ENCODE results near the gene MARF1. TPM values are rescaled to one million over a fixed set of nuclear protein-coding genes. Genes with fewer than 3 reads are reported as not detected.

Gene MARF1
- total RNA-seq, 1 experiment from 2014 or later, result 59.4 TPM

- DNase-seq (ENCODE audit: low read depth, low spot score) (no peak), ATAC-seq (no peak)
- H3K9me3 ChIP-seq (ENCODE audit: control insufficient read depth in 1 of 2, insufficient read depth in 1 of 2, low read depth in 1 of 2, low read length in 2 of 2), result no peaks in the 10 kb centered on the region
- intact Hi-C loops (cut with micrococcal nuclease), result no loop called here
- H4K20me1 ChIP-seq (ENCODE audit: insufficient read depth), result no peaks in the 10 kb centered on the region
- CTCF ChIA-PET, result no interaction called here
- POLR2A ChIA-PET, result no interaction called here
- no peaks in the 10 kb centered on the region for H3K79me2 ChIP-seq (ENCODE audit: insufficient read depth, low read length)
- H3K9me2 ChIP-seq (ENCODE audit: insufficient read depth), result no peaks in the 10 kb centered on the region
- no peak overlapping the region for H2AFZ ChIP-seq (ENCODE audit: low read depth, low read length, poor library complexity, severe bottlenecking)
- no peak overlapping the region for H3K4me3 ChIP-seq (replicated peaks in 1 of 2; ENCODE audit: low read depth in 1 of 2, low read length in 2 of 2)
- H3K9ac ChIP-seq (ENCODE audit: low read length), result no peak overlapping the region
- peaks cover 14% of the 10 kb centered on the region in 2 experiments for H3K36me3 ChIP-seq (ENCODE audit: control insufficient read depth in 1 of 2, insufficient read depth in 2 of 2, low read length in 2 of 2)
- no peak overlapping the region for H3K4me2 ChIP-seq (ENCODE audit: low read length)
- peaks cover 8 to 18% of the 10 kb centered on the region in 2 experiments for H3K4me1 ChIP-seq (ENCODE audit: control insufficient read depth in 1 of 2, insufficient read depth in 2 of 2, low read length in 2 of 2)
- H3K27me3 ChIP-seq (ENCODE audit: insufficient read depth, low read length), result no peaks in the 10 kb centered on the region
- RAD21 ChIA-PET (ENCODE audit: low non-redundant PET in 1 of 2, low total read pairs in 2 of 2, uncharacterized antibody in 2 of 2, unreplicated experiment in 2 of 2), result no interaction called here
- H3K27ac ChIP-seq (ENCODE audit: low read depth, low read length), result no peak overlapping the region
- no TSS peak for BruUV-seq (replicated peaks)
- TF ChIP-seq MAX (IDR thresholded peaks at IDR 0.05) (no peak), ZNF274 (IDR thresholded peaks at IDR 0.05; ENCODE audit: low read depth, low read length) (no peak), POLR2AphosphoS5 (IDR thresholded peaks at IDR 0.05; ENCODE audit: low read depth, low read length) (no peak), REST (IDR thresholded peaks at IDR 0.05; ENCODE audit: low read depth) (no peak), SRF (IDR thresholded peaks at IDR 0.05; ENCODE audit: low read depth) (no peak), POLR2A (IDR thresholded peaks at IDR 0.05; ENCODE audit: borderline replicate concordance, extremely low read depth, insufficient read depth, insufficient read length) (no peak), ZBTB33 (IDR thresholded peaks at IDR 0.05; ENCODE audit: extremely low read depth, insufficient replicate concordance, low read length) (no peak), EZH2phosphoT487 (IDR thresholded peaks at IDR 0.05; ENCODE audit: borderline replicate concordance) (no peak), CBX3 (IDR thresholded peaks at IDR 0.05; ENCODE audit: low read depth) (no peak), RAD21 (IDR thresholded peaks at IDR 0.05; ENCODE audit: low read depth) (no peak), EZH2 (IDR thresholded peaks at IDR 0.05) (no peak), EGR1 (IDR thresholded peaks at IDR 0.05; ENCODE audit: low read depth) (no peak), CTCF (IDR thresholded peaks at IDR 0.05 in 2 of 3, conservative IDR thresholded peaks at IDR 0.05 in 1 of 3; ENCODE audit: borderline replicate concordance in 1 of 3, insufficient read depth in 1 of 3, low read depth in 2 of 3, low read length in 2 of 3) (no peak), CEBPB (IDR thresholded peaks at IDR 0.05; ENCODE audit: low read depth) (no peak), SIN3A (IDR thresholded peaks at IDR 0.05; ENCODE audit: low read depth) (no peak)
Measured at GRCh38 chr16:15609286-15609649, 33.7 kb downstream of the MARF1 start.

All from HCT116 (cell line).